HEK293T (cell line): ENCODE data around the gene CTU2.

Experiments
- CTCF ChIA-PET: fragments of 350-600 bp; formaldehyde crosslinking; extraction: SDS; loops from one replicate; lab custom pipeline; 2021; ENCODE audit warnings: antibody characterized with exemption, inconsistent platforms; lab: Yijun Ruan, JAX
- POLR2A ChIA-PET: fragments of 350-600 bp; formaldehyde crosslinking; extraction: SDS; loops from one replicate; lab custom pipeline; 2020; ENCODE audit warnings: antibody characterized with exemption, inconsistent platforms; lab: Yijun Ruan, JAX
- DNase-seq: peaks from one replicate; pipeline ENCODE4 v3.0.0; 2012; ENCODE audit warnings: mixed read lengths; ENCODE audit errors: extremely low spot score
- ARNT ChIP-seq: fragments of 450-650 bp; IDR thresholded peaks from 2 replicates; pipeline ENCODE4 v1.6.1; 2017; ENCODE audit warnings: mild to moderate bottlenecking
- BHLHE40 ChIP-seq: fragments of 450-650 bp; IDR thresholded peaks from 2 replicates; pipeline ENCODE4 v1.6.1; 2016; ENCODE audit warnings: mild to moderate bottlenecking, moderate library complexity, borderline replicate concordance
- CTBP1 ChIP-seq: fragments of 450-650 bp; IDR thresholded peaks from 2 replicates; pipeline ENCODE4 v1.6.1; 2016; ENCODE audit warnings: borderline replicate concordance
- ELF4 ChIP-seq: fragments of 450-650 bp; IDR thresholded peaks from 2 replicates; pipeline ENCODE4 v1.6.1; 2017; ENCODE audit warnings: antibody characterized with exemption
- FOXA1 ChIP-seq: fragments of 450-650 bp; IDR thresholded peaks from 2 replicates; pipeline ENCODE4 v1.6.1; 2016; ENCODE audit warnings: mild to moderate bottlenecking
- FOXK2 ChIP-seq: fragments of 450-650 bp; IDR thresholded peaks from 2 replicates; pipeline ENCODE4 v1.6.1; 2016; ENCODE audit warnings: mild to moderate bottlenecking
- FOXM1 ChIP-seq: fragments of 450-650 bp; IDR thresholded peaks from 2 replicates; pipeline ENCODE4 v1.6.1; 2017; ENCODE audit warnings: mild to moderate bottlenecking, borderline replicate concordance
- HDGF ChIP-seq: fragments of 450-650 bp; IDR thresholded peaks from 2 replicates; pipeline ENCODE4 v1.6.1; 2017; ENCODE audit warnings: antibody characterized with exemption, borderline replicate concordance
- L3MBTL2 ChIP-seq: fragments of 450-650 bp; conservative IDR thresholded peaks from 2 replicates; pipeline ENCODE4 v1.6.1; 2016; ENCODE audit warnings: mild to moderate bottlenecking
- LEF1 ChIP-seq: fragments of 450-650 bp; IDR thresholded peaks from 2 replicates; pipeline ENCODE4 v1.6.1; 2017; ENCODE audit warnings: mild to moderate bottlenecking, borderline replicate concordance
- NFRKB ChIP-seq: fragments of 450-650 bp; IDR thresholded peaks from 2 replicates; pipeline ENCODE4 v1.6.1; 2016; ENCODE audit warnings: mild to moderate bottlenecking, moderate library complexity
- SP1 ChIP-seq: fragments of 450-650 bp; IDR thresholded peaks from 2 replicates; pipeline ENCODE4 v1.6.1; 2017
- SUZ12 ChIP-seq: fragments of 450-650 bp; IDR thresholded peaks from 2 replicates; pipeline ENCODE4 v1.6.1; 2016; ENCODE audit warnings: mild to moderate bottlenecking
- TARDBP ChIP-seq: fragments of 450-650 bp; IDR thresholded peaks from 2 replicates; pipeline ENCODE4 v1.6.1; 2016
- ZNF384 ChIP-seq: fragments of 450-650 bp; IDR thresholded peaks from 2 replicates; pipeline ENCODE4 v1.6.1; 2016
- TF ChIP-seq, protein P1 (sequence below): fragments of 450-650 bp; IDR thresholded peaks from 2 replicates; pipeline ENCODE4 v1.6.1; 2016

Gene CTU2

GRCh38 chr16:88720396-88720970 lies 14.2 kb downstream of the CTU2 start:
- TF ChIP-seq SP1 (no peak), BHLHE40 (no peak), ARNT (no peak), FOXK2 (no peak)
- ChIA-PET POLR2A (no interaction called here), CTCF (no interaction called here)
- DNase-seq, result no peak

GRCh38 chr16:88721236-88721635 lies 14.9 kb downstream of the CTU2 start:
- DNase-seq, result no peak
- POLR2A ChIA-PET, result interaction anchor here (0.6 kb wide), 1 partner anchor 281 kb away, joined by 3 read pairs; no protein-coding TSS in a partner anchor
- CTCF ChIA-PET, result no interaction called here
- TF ChIP-seq SP1, result no peak
- no peak for TF ChIP-seq NFRKB
- TF ChIP-seq ELF4, result no peak
- TF ChIP-seq LEF1, result no peak
- no peak for TF ChIP-seq ZNF384
- TF ChIP-seq CTBP1, result no peak
- no peak for TF ChIP-seq SUZ12

GRCh38 chr16:88721815-88722755 lies 15.8 kb downstream of the CTU2 start:
- ChIA-PET CTCF (no interaction called here), POLR2A (no interaction called here)
- no peak for DNase-seq
- TF ChIP-seq SP1, result no peak

- DNase-seq, result no peak
- TF ChIP-seq ELF4 (no peak), ARNT (no peak), ZNF384 (no peak), SUZ12 (no peak), TARDBP (no peak), CTBP1 (no peak), SP1 (no peak), HDGF (no peak), BHLHE40 (no peak), FOXM1 (no peak), NFRKB (no peak), LEF1 (no peak), FOXK2 (no peak), FOXA1 (no peak), L3MBTL2 (no peak)
- TF ChIP-seq, protein P1, sequence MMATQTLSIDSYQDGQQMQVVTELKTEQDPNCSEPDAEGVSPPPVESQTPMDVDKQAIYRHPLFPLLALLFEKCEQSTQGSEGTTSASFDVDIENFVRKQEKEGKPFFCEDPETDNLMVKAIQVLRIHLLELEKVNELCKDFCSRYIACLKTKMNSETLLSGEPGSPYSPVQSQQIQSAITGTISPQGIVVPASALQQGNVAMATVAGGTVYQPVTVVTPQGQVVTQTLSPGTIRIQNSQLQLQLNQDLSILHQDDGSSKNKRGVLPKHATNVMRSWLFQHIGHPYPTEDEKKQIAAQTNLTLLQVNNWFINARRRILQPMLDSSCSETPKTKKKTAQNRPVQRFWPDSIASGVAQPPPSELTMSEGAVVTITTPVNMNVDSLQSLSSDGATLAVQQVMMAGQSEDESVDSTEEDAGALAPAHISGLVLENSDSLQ, result no peak
- ChIA-PET POLR2A (no interaction called here), CTCF (no interaction called here)
Measured at GRCh38 chr16:88722784-88723506, 16.6 kb downstream of the CTU2 start.

- TF ChIP-seq LEF1, result no peak
- TF ChIP-seq SUZ12, result no peak
- no peak for TF ChIP-seq ELF4
- TF ChIP-seq TARDBP, result no peak
- TF ChIP-seq HDGF, result no peak
- no peak for TF ChIP-seq FOXA1
- TF ChIP-seq CTBP1, result no peak
- no peak for TF ChIP-seq SP1
- TF ChIP-seq ARNT, result no peak
- no peak for TF ChIP-seq FOXM1
- TF ChIP-seq BHLHE40, result no peak
- TF ChIP-seq, protein P1, result no peak
- TF ChIP-seq L3MBTL2, result no peak
- TF ChIP-seq ZNF384, result no peak
- no peak for TF ChIP-seq FOXK2
- no peak for TF ChIP-seq NFRKB
- ChIA-PET CTCF (no interaction called here), POLR2A (no interaction called here)
- DNase-seq, result no peak
Measured at GRCh38 chr16:88723507-88723887, 17.2 kb downstream of the CTU2 start.

GRCh38 chr16:88723911-88724310 lies 17.6 kb downstream of the CTU2 start:
- TF ChIP-seq CTBP1 (no peak), SP1 (no peak), ZNF384 (no peak), NFRKB (no peak), ARNT (no peak), FOXA1 (no peak)
- DNase-seq, result no peak
- ChIA-PET CTCF (no interaction called here), POLR2A (no interaction called here)
